ENCODE results near the gene CFD. TPM values are rescaled to one million over a fixed set of nuclear protein-coding genes. Genes with fewer than 3 reads are reported as not detected.
A peak's percentile ranks its signal among the peaks of the same experiment; 100 is the strongest.
"Not testable (repeated sequence)": the region's sequence is repeated elsewhere in the genome, so short reads cannot be mapped to it uniquely, and the experiment has no call there.

CFD gene
- total RNA-seq, 1 donor from 2014 or later = 0.16 TPM

- no peak for DNase-seq (ENCODE audit: low read depth)
Measured at GRCh38 chr19:825897-826644, 33.4 kb upstream of the CFD start.

DNA sequence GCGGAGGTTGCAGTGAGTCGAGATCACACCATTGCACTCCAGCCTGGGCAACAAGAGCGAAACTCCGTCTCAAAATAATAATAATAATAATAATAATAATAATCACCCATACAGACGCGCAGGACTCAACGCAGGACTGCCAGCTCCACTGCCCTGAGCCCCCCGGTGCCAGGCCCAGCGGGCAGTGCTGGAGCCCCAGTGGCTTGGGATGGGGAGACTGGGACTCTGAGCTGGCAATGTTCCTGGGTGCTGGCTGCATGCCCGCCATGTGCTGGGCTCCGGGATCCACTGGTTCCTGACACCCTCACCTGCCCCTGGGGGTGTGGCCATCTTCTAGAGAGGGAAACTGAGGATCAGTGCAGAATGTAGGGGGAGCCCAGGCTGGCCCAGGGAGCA lies 32.2 kb upstream of the CFD start:
- DNase-seq (ENCODE audit: low read depth) = no peak

DNA sequence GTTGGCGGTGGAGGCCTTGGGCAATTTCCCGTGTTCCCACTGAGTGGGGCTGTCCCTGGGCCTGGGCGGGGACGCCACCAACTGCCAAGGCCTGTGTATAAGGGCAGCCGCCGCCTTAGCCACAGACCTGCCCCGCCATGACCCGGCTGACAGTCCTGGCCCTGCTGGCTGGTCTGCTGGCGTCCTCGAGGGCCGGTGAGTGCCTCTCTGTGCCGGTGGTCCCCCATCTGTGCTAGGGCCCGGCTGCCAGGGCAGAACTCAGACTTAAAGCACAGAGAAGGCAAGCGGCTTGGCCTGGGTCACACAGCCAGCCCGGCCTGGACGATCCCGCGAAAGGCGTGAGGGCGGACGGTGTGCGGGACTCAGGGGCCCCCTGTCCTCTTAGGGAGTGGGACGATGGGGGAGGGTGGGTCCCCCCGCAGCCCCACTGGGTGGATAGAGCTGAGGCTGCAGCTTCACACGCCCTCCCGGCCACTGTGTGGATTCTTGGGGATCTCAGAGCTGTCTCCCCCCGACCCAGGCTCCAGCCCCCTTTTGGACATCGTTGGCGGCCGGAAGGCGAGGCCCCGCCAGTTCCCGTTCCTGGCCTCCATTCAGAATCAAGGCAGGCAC lies 31.6 kb upstream of the CFD start, which contains the start of gene AZU1:
Gene AZU1, plus strand, starts transcription at position 128 of the 612 bp plus-strand sequence. Its CDS starts 10 bp downstream, at position 138.
- peak; percentile 30 for DNase-seq (ENCODE audit: low read depth)

GRCh38 chr19:829129-829758 lies 30.2 kb upstream of the CFD start:
- no peak for DNase-seq (ENCODE audit: low read depth)

GRCh38 chr19:831407-832369 lies 27.8 kb upstream of the CFD start:
- no peak for DNase-seq (ENCODE audit: low read depth)

GRCh38 chr19:834216-834615 lies 25.2 kb upstream of the CFD start:
- no peak for DNase-seq (ENCODE audit: low read depth)

GRCh38 chr19:835210-835810 lies 24.2 kb upstream of the CFD start:
- peak; percentile 42 for DNase-seq (ENCODE audit: low read depth)

GRCh38 chr19:840519-841206 lies 18.8 kb upstream of the CFD start, which contains the start of gene PRTN3:
Gene PRTN3 (plus strand): TSS chr19:840999. CDS start chr19:841009, 10 bp downstream.
- DNase-seq (ENCODE audit: low read depth) = no peak

GRCh38 chr19:842802-843179 lies 16.7 kb upstream of the CFD start:
- DNase-seq (ENCODE audit: low read depth) = not testable (repeated sequence)

DNA sequence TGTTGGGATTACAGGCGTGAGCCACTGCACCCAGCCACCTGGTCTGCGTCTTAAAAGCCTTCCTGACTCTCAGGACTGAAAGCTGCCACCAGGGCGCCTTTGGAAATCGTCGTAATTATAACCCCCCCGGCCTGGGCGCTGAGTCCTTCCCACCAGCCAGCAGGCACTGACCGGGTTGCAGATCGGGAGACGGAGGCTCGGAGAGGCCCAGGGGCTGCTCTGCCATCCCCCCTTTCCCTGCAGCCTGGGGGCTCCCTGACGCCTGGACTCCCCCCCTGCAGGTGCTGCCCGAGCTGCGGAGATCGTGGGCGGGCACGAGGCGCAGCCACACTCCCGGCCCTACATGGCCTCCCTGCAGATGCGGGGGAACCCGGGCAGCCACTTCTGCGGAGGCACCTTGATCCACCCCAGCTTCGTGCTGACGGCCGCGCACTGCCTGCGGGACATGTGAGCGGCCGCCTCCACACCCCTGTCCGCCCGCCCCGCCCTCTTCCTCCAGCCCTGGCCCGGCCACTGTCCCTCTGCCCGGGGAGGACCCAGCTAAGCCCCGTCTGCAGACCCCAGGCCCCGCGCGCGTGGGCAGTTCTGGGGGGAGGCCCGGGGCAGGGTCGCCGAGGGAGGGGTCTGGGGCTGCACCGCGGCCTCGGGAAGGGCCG lies 16.2 kb upstream of the CFD start:
- DNase-seq (ENCODE audit: low read depth) = no peak

DNA sequence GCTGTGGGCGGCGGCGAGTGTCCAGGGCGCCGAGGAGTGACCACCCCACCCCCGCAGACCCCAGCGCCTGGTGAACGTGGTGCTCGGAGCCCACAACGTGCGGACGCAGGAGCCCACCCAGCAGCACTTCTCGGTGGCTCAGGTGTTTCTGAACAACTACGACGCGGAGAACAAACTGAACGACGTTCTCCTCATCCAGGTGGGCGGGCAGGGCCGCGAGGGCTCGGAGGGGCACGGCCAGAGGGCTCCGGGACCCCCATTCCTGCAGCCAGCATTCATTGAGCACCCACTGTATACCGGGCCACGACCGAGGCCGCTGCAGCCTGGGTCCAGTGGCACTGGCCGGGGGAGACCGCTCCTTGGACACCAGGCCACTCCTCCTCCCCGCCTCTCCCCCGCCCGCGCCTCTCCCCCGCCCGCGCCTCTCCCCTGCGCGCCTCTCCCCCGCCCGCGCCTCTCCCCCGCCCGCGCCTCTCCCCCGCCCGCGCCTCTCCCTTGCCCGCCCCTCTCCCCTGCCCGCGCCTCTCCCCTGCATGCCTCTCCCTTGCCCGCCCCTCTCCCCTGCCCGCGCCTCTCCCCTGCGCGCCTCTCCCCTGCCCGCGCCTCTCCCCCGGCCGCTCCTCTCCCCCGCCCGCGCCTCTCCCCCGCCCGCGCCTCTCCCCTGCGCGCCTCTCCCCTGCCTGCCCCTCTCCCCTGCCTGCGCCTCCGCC lies 15.5 kb upstream of the CFD start:
- DNase-seq (ENCODE audit: low read depth) = no peak

GRCh38 chr19:844546-844971 lies 14.9 kb upstream of the CFD start:
- no peak for DNase-seq (ENCODE audit: low read depth)

GRCh38 chr19:845707-846521 lies 13.6 kb upstream of the CFD start:
- DNase-seq (ENCODE audit: low read depth) = no peak

DNA sequence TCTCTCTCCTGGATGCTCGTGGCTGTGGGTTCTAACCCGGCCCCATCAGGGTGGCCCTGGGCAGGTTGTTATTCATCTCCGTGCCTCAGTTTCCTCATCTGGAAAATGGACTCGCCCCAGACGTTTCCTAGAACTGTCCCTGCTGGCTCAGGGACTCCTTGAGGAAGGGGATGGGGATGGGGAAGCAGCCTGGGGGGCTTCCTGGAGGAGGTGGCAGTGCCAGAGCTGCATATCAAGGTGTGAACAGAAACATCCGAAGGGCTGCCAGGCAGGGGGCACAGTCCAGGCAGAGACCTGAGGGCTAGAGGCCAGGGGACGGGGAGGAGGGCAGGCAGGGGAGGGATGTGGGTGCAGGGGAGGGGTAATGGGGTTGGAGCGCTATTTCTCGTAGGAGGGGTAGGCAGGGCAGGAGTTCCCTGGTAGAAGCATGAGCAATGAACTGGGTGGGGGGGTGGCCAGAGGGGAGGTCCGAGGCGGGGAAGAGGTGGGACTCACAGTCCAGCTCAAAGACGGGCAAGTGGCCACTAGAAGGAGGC lies 11.0 kb upstream of the CFD start:
- no peak for DNase-seq (ENCODE audit: low read depth)

- not testable (repeated sequence) for DNase-seq (ENCODE audit: low read depth)
Measured at GRCh38 chr19:849195-849594, 10.3 kb upstream of the CFD start.

DNA sequence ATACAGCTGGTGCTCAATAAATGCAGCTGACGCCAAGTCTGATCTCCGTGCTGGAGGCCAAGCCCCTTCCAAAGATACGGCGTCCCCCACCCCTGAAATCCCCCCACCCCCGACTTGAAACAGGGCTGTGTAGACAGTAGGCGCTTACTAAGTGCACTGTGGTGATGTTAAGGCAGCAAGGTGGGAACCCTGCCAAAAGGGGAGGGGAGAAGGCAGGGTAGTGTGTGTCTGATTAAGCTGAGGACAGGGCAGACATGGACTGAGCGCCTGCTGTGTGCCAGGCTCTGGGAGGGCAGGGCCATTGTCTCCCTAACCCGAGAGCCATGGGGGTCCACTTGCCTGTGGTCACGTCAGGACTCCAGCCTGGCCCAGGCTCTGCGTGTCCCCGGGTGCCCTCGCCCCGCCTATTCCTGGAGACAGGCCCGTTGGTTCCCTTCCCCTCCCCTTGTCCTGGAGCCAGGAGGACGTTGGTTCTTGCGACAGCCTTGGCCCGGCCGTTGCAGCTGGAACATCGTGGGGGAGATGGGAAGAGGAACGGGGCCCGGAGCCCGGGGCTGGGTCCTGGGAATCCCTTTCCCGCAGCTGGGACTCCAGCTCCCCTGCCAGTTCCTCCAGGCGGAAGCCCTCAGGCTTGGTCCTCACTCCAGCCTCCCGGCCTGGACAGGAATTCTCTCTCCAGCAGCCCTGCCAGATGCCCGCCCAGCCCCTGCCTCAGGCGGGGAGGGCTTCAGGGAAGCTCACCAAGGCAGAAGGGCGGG lies 9.1 kb upstream of the CFD start:
- DNase-seq (ENCODE audit: low read depth) = peak; percentile 85

GRCh38 chr19:850979-851335 lies 8.5 kb upstream of the CFD start:
- no peak for DNase-seq (ENCODE audit: low read depth)
